Neural cell (in vitro differentiated cells): Measurements from ENCODE around the gene SLC25A17.

Source experiments
- EP300 ChIP-seq: fragments of 450-650 bp; conservative IDR thresholded peaks from 2 replicates; pipeline ENCODE4 v1.6.1; 2014; ENCODE audit warnings: antibody characterized with exemption, mild to moderate bottlenecking, moderate library complexity; ENCODE audit not compliant: poor library complexity, severe bottlenecking
- EZH2 ChIP-seq: fragments of 200-600, 300-800 bp; shearing (Covaris generic), sonication (generic); IDR thresholded peaks from 2 replicates; pipeline ENCODE4 v1.6.1; 2014; ENCODE audit warnings: antibody characterized with exemption, low read length, borderline replicate concordance, mild to moderate bottlenecking; ENCODE audit not compliant: insufficient read depth, poor library complexity, severe bottlenecking
- POLR2AphosphoS5 ChIP-seq: IDR thresholded peaks from 2 replicates; pipeline ENCODE4 v1.6.1; 2012
- REST ChIP-seq: IDR thresholded peaks from 2 replicates; pipeline ENCODE4 v1.6.1; 2012; ENCODE audit warnings: borderline replicate concordance
- SMC3 ChIP-seq: fragments of 450-650 bp; conservative IDR thresholded peaks from 2 replicates; pipeline ENCODE4 v1.6.1; 2014; ENCODE audit warnings: antibody characterized with exemption, mild to moderate bottlenecking, moderate library complexity; ENCODE audit not compliant: poor library complexity
- TAF1 ChIP-seq: IDR thresholded peaks from 2 replicates; pipeline ENCODE4 v1.6.1; 2012; ENCODE audit warnings: low read depth
- TF ChIP-seq, protein P1 (sequence below): fragments of 450-650 bp; IDR thresholded peaks from 2 replicates; pipeline ENCODE4 v1.5.1; 2014; ENCODE audit warnings: antibody characterized with exemption, mild to moderate bottlenecking, moderate library complexity; ENCODE audit not compliant: poor library complexity, severe bottlenecking

GRCh38 chr22:40746428-40747220 lies 72.5 kb downstream of the SLC25A17 start:
- TF ChIP-seq, protein P1, sequence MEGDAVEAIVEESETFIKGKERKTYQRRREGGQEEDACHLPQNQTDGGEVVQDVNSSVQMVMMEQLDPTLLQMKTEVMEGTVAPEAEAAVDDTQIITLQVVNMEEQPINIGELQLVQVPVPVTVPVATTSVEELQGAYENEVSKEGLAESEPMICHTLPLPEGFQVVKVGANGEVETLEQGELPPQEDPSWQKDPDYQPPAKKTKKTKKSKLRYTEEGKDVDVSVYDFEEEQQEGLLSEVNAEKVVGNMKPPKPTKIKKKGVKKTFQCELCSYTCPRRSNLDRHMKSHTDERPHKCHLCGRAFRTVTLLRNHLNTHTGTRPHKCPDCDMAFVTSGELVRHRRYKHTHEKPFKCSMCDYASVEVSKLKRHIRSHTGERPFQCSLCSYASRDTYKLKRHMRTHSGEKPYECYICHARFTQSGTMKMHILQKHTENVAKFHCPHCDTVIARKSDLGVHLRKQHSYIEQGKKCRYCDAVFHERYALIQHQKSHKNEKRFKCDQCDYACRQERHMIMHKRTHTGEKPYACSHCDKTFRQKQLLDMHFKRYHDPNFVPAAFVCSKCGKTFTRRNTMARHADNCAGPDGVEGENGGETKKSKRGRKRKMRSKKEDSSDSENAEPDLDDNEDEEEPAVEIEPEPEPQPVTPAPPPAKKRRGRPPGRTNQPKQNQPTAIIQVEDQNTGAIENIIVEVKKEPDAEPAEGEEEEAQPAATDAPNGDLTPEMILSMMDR, result no peak
- TF ChIP-seq EP300 (no peak), EZH2 (no peak), POLR2AphosphoS5 (no peak), TAF1 (no peak), REST (no peak), SMC3 (no peak)
